H1 (cell line): Measurements from ENCODE around the gene PHETA1. TPM values are rescaled to one million over a fixed set of nuclear protein-coding genes. Genes with fewer than 3 reads are reported as not detected.

Source experiments
- CTCF ChIA-PET: fragments of 300-600 bp; sonication (Branson Sonifier 250); formaldehyde crosslinking; loops from one replicate; lab custom pipeline; 2021; ENCODE audit not compliant: partially characterized antibody; lab: Charles Lee
- POLR2A ChIA-PET: fragments of 300-600 bp; sonication (Branson Sonifier 250); formaldehyde crosslinking; loops from one replicate; lab custom pipeline; 2021; ENCODE audit warnings: inconsistent platforms; ENCODE audit not compliant: partially characterized antibody; lab: Charles Lee
- DNase-seq, 2 experiments: peaks; one replicate each; pipeline versions ENCODE4 v3.0.0 to v3.0.0-alpha.2; 2010 to 2022; ENCODE audit warnings: low spot score in 2 of 2, low read depth in 1 of 2, mixed read lengths in 1 of 2
- FAIRE-seq: peaks from 2 replicates; lab custom pipeline; 2011; peaks lifted over from hg19 to GRCh38; lab: Jason Lieb, UNC
- H2AFZ ChIP-seq: 2 replicates; pipeline ENCODE4 v1.8.1; 2012; ENCODE audit warnings: low read length, inconsistent platforms
- H2AK5ac ChIP-seq: 2 replicates; pipeline ENCODE4 v1.6.1; 2013; ENCODE audit warnings: low read depth, low read length
- H2BK120ac ChIP-seq: replicated peaks from 2 replicates; pipeline ENCODE3; 2013; ENCODE audit warnings: low read depth, low read length, inconsistent platforms
- H2BK12ac ChIP-seq: 2 replicates; pipeline ENCODE4 v1.6.1; 2013; ENCODE audit warnings: low read depth, low read length
- H2BK15ac ChIP-seq: 2 replicates; pipeline ENCODE4 v1.6.1; 2013; ENCODE audit warnings: low read length
- H2BK20ac ChIP-seq: 2 replicates; pipeline ENCODE4 v1.6.1; 2013; ENCODE audit warnings: low read length
- H2BK5ac ChIP-seq: 2 replicates; pipeline ENCODE4 v1.6.1; 2013; ENCODE audit warnings: low read depth, low read length
- H3K14ac ChIP-seq: 2 replicates; pipeline ENCODE4 v1.6.1; 2013; ENCODE audit warnings: inconsistent platforms; ENCODE audit not compliant: insufficient read length
- H3K18ac ChIP-seq: 2 replicates; pipeline ENCODE4 v1.6.1; 2013; ENCODE audit warnings: low read length; ENCODE audit errors: extremely low read depth
- H3K23ac ChIP-seq: 2 replicates; pipeline ENCODE4 v1.6.1; 2013; ENCODE audit warnings: inconsistent platforms; ENCODE audit not compliant: insufficient read length
- H3K23me2 ChIP-seq: 2 replicates; pipeline ENCODE4 v1.6.1; 2013; ENCODE audit warnings: low read depth, low read length
- H3K27ac ChIP-seq: 2 replicates; pipeline ENCODE4 v1.6.1; 2011; ENCODE audit warnings: low read depth, low read length, inconsistent platforms
- H3K27me3 ChIP-seq, 4 experiments: replicated peaks in 1 of 4; 1 replicate in 1 of 4; 2 replicates in 3 of 4; pipeline versions ENCODE4 v1.6.1 to v1.8.1; 2011 to 2013; ENCODE audit warnings: low read length in 3 of 4, mild to moderate bottlenecking in 3 of 4, inconsistent platforms in 2 of 4, mixed read lengths in 2 of 4, moderate library complexity in 1 of 4; ENCODE audit not compliant: control insufficient read depth in 3 of 4, insufficient read depth in 3 of 4; ENCODE audit errors: extremely low read depth in 1 of 4
- H3K36me3 ChIP-seq, 4 experiments: 2 replicates each; pipeline versions ENCODE4 v1.6.1 to v1.8.1; 2011 to 2013; ENCODE audit warnings: mild to moderate bottlenecking in 4 of 4, low read length in 3 of 4, moderate library complexity in 2 of 4, control low read depth in 1 of 4, inconsistent platforms in 1 of 4; ENCODE audit not compliant: insufficient read depth in 4 of 4, control insufficient read depth in 2 of 4
- H3K4ac ChIP-seq: replicated peaks from 2 replicates; pipeline ENCODE3; 2013; ENCODE audit warnings: low read length, low read depth, mixed read lengths, inconsistent platforms; ENCODE audit not compliant: insufficient read length
- H3K4me1 ChIP-seq, 4 experiments: replicated peaks in 1 of 4; 1 replicate in 1 of 4; 2 replicates in 3 of 4; pipeline versions ENCODE4 v1.6.1 to v1.8.1; 2011 to 2013; ENCODE audit warnings: low read length in 3 of 4, inconsistent platforms in 2 of 4, mixed read lengths in 1 of 4; ENCODE audit not compliant: insufficient read depth in 4 of 4, control insufficient read depth in 3 of 4
- H3K4me2 ChIP-seq, 2 experiments: 2 replicates each; pipeline versions ENCODE4 v1.6.1 to v1.8.1; 2011 to 2013; ENCODE audit warnings: low read depth in 2 of 2, low read length in 2 of 2, control low read depth in 1 of 2, inconsistent platforms in 1 of 2, mild to moderate bottlenecking in 1 of 2; ENCODE audit not compliant: insufficient read depth in 1 of 2
- H3K4me3 ChIP-seq, 4 experiments: fragments of 200-600, 300-600 bp in 1 of 4; sonication (generic), shearing (Covaris generic), sonication (Bioruptor Twin) in 1 of 4; 2 replicates each; pipeline versions ENCODE4 v1.5.1 to v1.8.1; 2011 to 2016; ENCODE audit warnings: low read length in 4 of 4, low read depth in 3 of 4, control low read depth in 2 of 4, inconsistent platforms in 2 of 4, mild to moderate bottlenecking in 2 of 4, mixed read lengths in 1 of 4, moderate library complexity in 1 of 4; ENCODE audit not compliant: insufficient read depth in 2 of 4; ENCODE audit errors: extremely low read depth in 1 of 4
- H3K56ac ChIP-seq: replicated peaks from 2 replicates; pipeline ENCODE3; 2013; ENCODE audit warnings: low read depth, mild to moderate bottlenecking, mixed read lengths, low read length, inconsistent platforms; ENCODE audit not compliant: insufficient read length
- H3K79me1 ChIP-seq: 2 replicates; pipeline ENCODE4 v1.6.1; 2013; ENCODE audit warnings: low read depth, low read length, control low read depth
- H3K79me2 ChIP-seq, 2 experiments: 2 replicates each; pipeline versions ENCODE4 v1.6.1 to v1.8.1; 2012 to 2013; ENCODE audit warnings: low read length in 2 of 2, mild to moderate bottlenecking in 2 of 2, inconsistent platforms in 1 of 2; ENCODE audit not compliant: insufficient read depth in 2 of 2, control insufficient read depth in 1 of 2
- H3K9ac ChIP-seq, 4 experiments: replicated peaks in 1 of 4; 1 replicate in 1 of 4; 2 replicates in 3 of 4; pipeline versions ENCODE4 v1.6.1 to v1.8.1; 2011 to 2013; ENCODE audit warnings: low read depth in 3 of 4, low read length in 3 of 4, control low read depth in 2 of 4, mild to moderate bottlenecking in 2 of 4, moderate library complexity in 2 of 4, inconsistent platforms in 1 of 4; ENCODE audit errors: extremely low read depth in 1 of 4
- H3K9me3 ChIP-seq, 2 experiments: 2 replicates each; pipeline versions ENCODE4 v1.6.1 to v1.8.1; 2012 to 2013; ENCODE audit warnings: mild to moderate bottlenecking in 2 of 2, moderate library complexity in 2 of 2, control low read depth in 1 of 2, inconsistent platforms in 1 of 2, low read depth in 1 of 2, low read length in 1 of 2, mixed read lengths in 1 of 2; ENCODE audit not compliant: insufficient read depth in 2 of 2
- H4K20me1 ChIP-seq, 2 experiments: replicated peaks in 1 of 2; 2 replicates each; pipeline versions ENCODE3 to v1.8.1; 2011 to 2013; ENCODE audit warnings: inconsistent platforms in 2 of 2, low read length in 2 of 2, mild to moderate bottlenecking in 1 of 2; ENCODE audit not compliant: insufficient read depth in 2 of 2, control insufficient read depth in 1 of 2
- H4K5ac ChIP-seq: 2 replicates; pipeline ENCODE4 v1.6.1; 2013; ENCODE audit warnings: low read length, low read depth, mixed read lengths, inconsistent platforms; ENCODE audit not compliant: insufficient read length
- H4K8ac ChIP-seq: 2 replicates; pipeline ENCODE4 v1.8.0; 2013; ENCODE audit warnings: mild to moderate bottlenecking, moderate library complexity, low read length, inconsistent platforms; ENCODE audit not compliant: insufficient read depth; ENCODE audit errors: extremely low read depth
- H4K91ac ChIP-seq: replicated peaks from 2 replicates; pipeline ENCODE3; 2013; ENCODE audit warnings: low read length, mixed read lengths, inconsistent platforms; ENCODE audit not compliant: insufficient read length
- ASH2L ChIP-seq: fragments of 200-600, 300-600 bp; sonication (generic); IDR thresholded peaks from one replicate; pipeline ENCODE4 v1.7.1; 2017; ENCODE audit warnings: low read length
- GABPA ChIP-seq: IDR thresholded peaks from 2 replicates; pipeline ENCODE4 v1.6.1; 2011; ENCODE audit warnings: mild to moderate bottlenecking, low read length, moderate library complexity, borderline replicate concordance; ENCODE audit not compliant: insufficient read depth
- GTF2F1 ChIP-seq: IDR thresholded peaks from 2 replicates; pipeline ENCODE4 v1.6.1; 2012; ENCODE audit warnings: low read depth, low read length, improper control_type of control experiment, borderline replicate concordance
- KDM5A ChIP-seq: fragments of 200-600 bp; IDR thresholded peaks from 2 replicates; pipeline ENCODE4 v1.7.1; 2012; ENCODE audit warnings: mild to moderate bottlenecking, low read length, inconsistent platforms, mixed read lengths
- RFX5 ChIP-seq: IDR thresholded peaks from 2 replicates; pipeline ENCODE4 v1.6.1; 2011; ENCODE audit warnings: low read depth, low read length, improper control_type of control experiment, borderline replicate concordance
- TBP ChIP-seq: IDR thresholded peaks from 2 replicates; pipeline ENCODE4 v1.6.1; 2011; ENCODE audit warnings: low read depth, low read length, improper control_type of control experiment
- WGBS, 2 experiments: shearing (Covaris generic) in 1 of 2; methylation state at CpG; one replicate each; pipeline versions ENCODE4 v1.1.6 to v1.1.7; 2013 to 2015; ENCODE audit warnings: low lambda C conversion rate in 2 of 2, mixed read lengths in 2 of 2, inconsistent platforms in 1 of 2, low coverage in 1 of 2, missing lambda C conversion rate in 1 of 2; ENCODE audit not compliant: insufficient replicate concordance in 2 of 2, insufficient coverage in 1 of 2, insufficient read length in 1 of 2; ENCODE audit errors: extremely low coverage in 1 of 2, missing lambda C conversion rate in 1 of 2; 5-methylcytosine and 5-hydroxymethylcytosine counted together
- polyA plus RNA-seq, 7 experiments: library from polyadenylated mRNA; depleted of rRNA in 3 of 7; stranded (reverse) in 5 of 7; unstranded in 2 of 7; fragments of >200 nt in 5 of 7; fragments of 200-250 nt in 2 of 7; gene quantifications; 1 replicate in 5 of 7; 2 replicates in 1 of 7; 4 replicates in 1 of 7; pipeline versions ENCODE4 v1.2.1 to v1.2.3, GENCODE V29; 2011 to 2013; ENCODE audit warnings: missing spikeins in 2 of 7, mixed read lengths in 2 of 7
- total RNA-seq: library from RNA; stranded (reverse); fragmentation: NEBNext Ultra II Directional; extraction: Animal tissue kit (Norgen Biotek cat#: 25700); gene quantifications from 2 replicates; pipeline ENCODE4 v1.2.1, GENCODE V29; 2021

The PHETA1 gene
- total and polyA plus RNA-seq, 2 of the 8 experiments (the other 6 are each of a cell fraction or from before 2014, with no cell fraction given) = 5.2 to 12.3 TPM

GRCh38 chr12:111407377-111408115, 38.7 kb upstream of the PHETA1 start:
- Histone ChIP-seq H3K56ac (no peak overlapping the region), H3K18ac (peak overlapping the region; percentile 6; the same call in 1 of the 2 replicates), H3K4me2 (peak overlapping the region; percentile 90 to 97), H3K4me3 (peak overlapping the region in 3 of 4 experiments; percentile 76 to 93 (median 78); a peak in 5 of 8 replicates), H2AK5ac (no peak overlapping the region), H3K27me3 (no peaks in the 10 kb centered on the region), H4K20me1 (peaks cover 14 to 20% of the 10 kb centered on the region in 2 experiments), H3K4ac (no peak overlapping the region), H2BK12ac (no peak overlapping the region), H3K79me1 (peaks cover 14% of the 10 kb centered on the region), H3K9ac (no peak overlapping the region; a peak in 2 of 7 replicates), H2AFZ (no peak overlapping the region), H2BK5ac (no peak overlapping the region; the same call in 1 of the 2 replicates), H3K23ac (no peak overlapping the region), H4K8ac (no peak overlapping the region), H2BK15ac (peak overlapping the region; percentile 32; the same call in 1 of the 2 replicates), H3K14ac (no peak overlapping the region), H3K23me2 (peaks cover 11% of the 10 kb centered on the region; the same call in 1 of the 2 replicates), H4K5ac (no peak overlapping the region), H2BK120ac (no peak overlapping the region), H3K9me3 (no peaks in the 10 kb centered on the region), H4K91ac (no peak overlapping the region), H3K27ac (no peak overlapping the region), H3K4me1 (peaks cover 13 to 65% (median 47%) of the 10 kb centered on the region in 4 experiments), H3K79me2 (peaks cover 33 to 62% of the 10 kb centered on the region in 2 experiments), H3K36me3 (no peaks in the 10 kb centered on the region), H2BK20ac (no peak overlapping the region)
- TF ChIP-seq GABPA = no peak
- TF ChIP-seq KDM5A = no peak
- TF ChIP-seq TBP = no peak
- TF ChIP-seq GTF2F1 = no peak
- TF ChIP-seq ASH2L = no peak
- no peak for TF ChIP-seq RFX5
- ChIA-PET CTCF (interaction anchor here (1.2 to 22.8 kb wide), 2 partner anchors 12 to 41 kb away, joined by 3 to 838 read pairs; no protein-coding TSS in a partner anchor), POLR2A (interaction anchor here (0.8 to 6.4 kb wide), 9 partner anchors 17 to 470 kb away, joined by 3 to 64 read pairs (median 4); no protein-coding TSS in a partner anchor)
- DNase-seq = no peak
- 68% methylated on average over 9 of the region's 9 CpGs; no CpG with 5 or more reads in 1 of the 2 experiments for WGBS, 2 experiments
- FAIRE-seq = no peak
